HTERT RPE-1 (cell line): ENCODE measurements around the gene PRKN.

Source experiments
- in situ Hi-C: fragments of 300-500 bp; cut with MboI; formaldehyde crosslinking; loops from 4 replicates; pipeline ENCODE4 v1.14.3; 2020; ENCODE audit warnings: low sequenced_read_pairs

The PRKN gene

GRCh38 chr6:162621246-162621645 lies 106.3 kb downstream of the PRKN start:
- in situ Hi-C loops = no loop called here

- in situ Hi-C loops = no loop called here
Observed at GRCh38 chr6:162620073-162620472, 107.5 kb downstream of the PRKN start.

- in situ Hi-C loops = no loop called here
Observed at GRCh38 chr6:162618448-162619002, 109.0 kb downstream of the PRKN start.

DNA sequence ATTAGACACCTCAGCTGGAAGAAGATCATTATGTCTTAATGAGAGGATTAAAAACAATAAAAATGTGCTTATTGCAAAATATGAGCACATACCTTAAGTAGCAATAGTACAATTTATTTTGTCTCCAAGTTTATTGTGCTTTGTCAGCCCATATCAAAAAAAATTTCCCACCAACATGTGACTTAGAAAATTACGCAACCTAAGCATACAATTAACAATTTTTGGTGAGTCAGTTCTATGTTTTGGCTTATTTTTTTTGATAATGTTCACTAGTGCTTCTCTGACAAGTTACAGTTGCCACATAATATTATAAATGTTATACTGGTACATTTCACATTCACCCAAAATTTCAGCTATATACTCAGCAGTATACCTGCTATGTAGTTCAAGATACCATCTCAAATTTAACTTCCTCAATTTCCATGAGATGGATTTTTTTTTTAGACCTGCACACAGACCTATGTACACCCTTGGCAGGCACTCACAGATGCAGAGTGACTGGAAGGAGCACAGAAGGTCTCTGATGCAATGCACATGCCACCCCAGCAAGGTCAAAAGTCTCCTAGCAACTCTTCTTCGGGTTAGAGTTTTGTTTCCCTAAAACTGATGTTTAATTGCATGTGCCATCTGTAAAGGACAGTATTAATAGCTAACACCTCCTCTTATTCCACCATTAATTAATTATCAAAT lies 112.4 kb downstream of the PRKN start:
- in situ Hi-C loops = no loop called here

- in situ Hi-C loops = no loop called here
Observed at GRCh38 chr6:162613310-162613709, 114.3 kb downstream of the PRKN start.

GRCh38 chr6:162612613-162613012 lies 115.0 kb downstream of the PRKN start:
- in situ Hi-C loops = no loop called here

DNA sequence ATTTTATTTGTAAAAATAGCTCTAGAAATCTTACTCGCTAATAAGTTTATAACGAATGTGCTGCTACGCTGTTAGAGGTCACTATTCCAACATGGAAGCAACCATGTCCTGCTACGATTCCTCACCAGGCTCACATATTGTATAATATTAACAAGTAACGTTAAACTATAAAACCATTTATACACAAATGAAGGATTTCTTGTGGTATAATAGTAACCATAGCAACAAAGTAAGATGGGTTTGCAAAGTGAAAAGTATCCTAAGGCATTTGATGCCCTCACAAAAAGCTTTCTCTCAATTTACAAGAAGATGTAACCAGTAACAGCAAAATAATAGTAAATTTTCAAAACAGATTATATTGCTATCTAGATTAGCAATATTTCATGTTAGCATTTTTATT lies 117.2 kb downstream of the PRKN start:
- in situ Hi-C loops = no loop called here

- in situ Hi-C loops = no loop called here
Observed at GRCh38 chr6:162605881-162606280, 121.7 kb downstream of the PRKN start.

GRCh38 chr6:162603231-162604015 lies 124.1 kb downstream of the PRKN start:
- in situ Hi-C loops = no loop called here

GRCh38 chr6:162602759-162603158 lies 124.8 kb downstream of the PRKN start:
- in situ Hi-C loops = no loop called here

- in situ Hi-C loops = no loop called here
Observed at GRCh38 chr6:162596676-162597075, 130.9 kb downstream of the PRKN start.

DNA sequence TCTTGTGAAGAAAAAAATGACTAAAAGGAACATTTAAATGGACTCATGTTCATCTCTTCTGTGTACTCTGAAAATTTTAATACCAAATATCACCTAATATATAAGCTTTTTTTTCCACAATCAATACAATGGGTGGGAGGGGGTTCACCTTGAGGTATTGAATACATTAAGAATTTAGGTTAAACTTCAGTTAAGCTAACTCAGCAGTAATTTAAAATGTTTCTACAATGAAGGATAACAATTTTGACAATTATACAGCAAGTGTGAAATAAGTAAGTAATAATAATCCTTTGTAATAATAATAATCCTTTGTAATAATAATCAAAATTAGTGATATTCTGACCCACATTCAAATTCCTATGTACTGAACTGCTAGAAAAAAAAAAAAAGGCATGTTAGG lies 136.0 kb downstream of the PRKN start:
- in situ Hi-C loops = no loop called here

- in situ Hi-C loops = no loop called here
Observed at GRCh38 chr6:162581988-162582780, 145.4 kb downstream of the PRKN start.

DNA sequence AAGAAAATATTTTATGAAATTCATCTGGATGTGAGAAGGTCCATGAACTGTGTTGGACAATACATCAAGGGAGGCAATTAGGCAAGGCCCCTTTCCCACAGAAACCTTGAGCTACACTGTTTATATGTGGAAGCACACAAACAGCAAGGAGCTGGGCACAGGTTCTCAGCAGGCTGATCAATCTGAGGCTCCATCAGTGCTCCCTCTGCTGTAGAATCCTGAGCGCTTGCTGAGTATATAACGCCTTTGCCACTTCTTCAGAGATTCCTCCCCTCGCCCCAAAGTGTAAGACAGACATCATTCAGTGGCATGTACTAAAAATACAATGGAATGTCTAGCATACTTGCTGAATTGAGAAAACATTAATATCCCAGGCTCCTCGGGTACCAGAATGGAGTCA lies 146.9 kb downstream of the PRKN start:
- in situ Hi-C loops = no loop called here

DNA sequence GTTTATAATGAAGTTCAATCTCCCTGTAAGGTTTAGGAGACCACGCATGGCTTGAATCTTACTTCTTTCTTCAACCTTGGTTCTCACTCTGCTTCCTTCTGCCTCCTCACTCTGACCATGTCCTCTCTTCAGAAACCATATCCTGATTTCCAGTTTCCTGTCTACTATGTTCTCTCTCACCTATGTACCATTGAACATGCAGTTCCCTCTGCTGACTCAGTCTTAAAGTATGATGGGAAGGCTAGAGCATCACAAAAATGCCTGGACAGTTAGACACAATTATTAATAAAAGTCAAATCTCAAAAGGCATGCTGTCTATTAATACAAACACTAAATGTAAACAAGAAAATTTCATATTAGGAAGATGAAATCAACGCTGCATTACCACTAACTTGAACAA lies 151.6 kb downstream of the PRKN start:
- in situ Hi-C loops = no loop called here

DNA sequence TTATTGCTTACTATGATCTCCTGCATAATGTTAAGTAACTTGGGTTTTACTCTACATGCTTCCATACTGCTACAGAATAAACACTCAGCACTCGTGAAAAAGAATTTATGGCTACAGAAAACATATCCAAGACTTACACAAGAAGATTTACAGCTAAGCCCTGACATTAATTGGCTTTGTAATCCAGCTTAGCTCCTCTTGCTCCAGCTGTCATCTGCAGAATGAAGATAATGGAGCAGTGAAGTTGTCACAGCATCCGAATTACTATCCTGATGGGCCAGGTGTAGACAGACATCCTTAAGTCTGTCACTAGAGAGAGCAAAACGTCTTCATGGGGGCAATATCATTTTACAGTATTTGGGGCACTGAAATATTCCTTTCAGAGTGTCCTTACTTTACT lies 155.3 kb downstream of the PRKN start:
- in situ Hi-C loops = no loop called here

GRCh38 chr6:162568266-162568665 lies 159.3 kb downstream of the PRKN start:
- in situ Hi-C loops = no loop called here

- in situ Hi-C loops = no loop called here
Observed at GRCh38 chr6:162562041-162562440, 165.5 kb downstream of the PRKN start.

GRCh38 chr6:162560891-162561290 lies 166.7 kb downstream of the PRKN start:
- in situ Hi-C loops = no loop called here

DNA sequence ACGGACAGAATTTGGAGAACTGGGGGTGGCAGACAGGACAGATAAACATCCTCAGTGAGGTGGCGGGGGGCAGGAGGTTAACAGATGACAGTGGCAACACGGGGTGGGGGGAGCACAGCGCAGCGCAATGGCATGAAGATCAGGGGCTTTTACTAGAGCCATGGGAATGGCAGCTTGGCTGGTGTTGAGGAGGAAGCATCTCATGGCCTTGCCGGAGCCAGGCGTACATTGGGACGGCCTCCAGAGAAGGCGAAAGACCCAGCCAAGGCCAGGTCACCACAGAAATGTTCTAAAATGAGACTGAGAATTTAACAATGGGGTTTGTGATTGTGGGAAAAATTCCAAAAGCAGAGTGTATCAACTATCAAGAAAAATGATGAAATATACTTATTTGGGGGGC lies 173.0 kb downstream of the PRKN start:
- in situ Hi-C loops = no loop called here

DNA sequence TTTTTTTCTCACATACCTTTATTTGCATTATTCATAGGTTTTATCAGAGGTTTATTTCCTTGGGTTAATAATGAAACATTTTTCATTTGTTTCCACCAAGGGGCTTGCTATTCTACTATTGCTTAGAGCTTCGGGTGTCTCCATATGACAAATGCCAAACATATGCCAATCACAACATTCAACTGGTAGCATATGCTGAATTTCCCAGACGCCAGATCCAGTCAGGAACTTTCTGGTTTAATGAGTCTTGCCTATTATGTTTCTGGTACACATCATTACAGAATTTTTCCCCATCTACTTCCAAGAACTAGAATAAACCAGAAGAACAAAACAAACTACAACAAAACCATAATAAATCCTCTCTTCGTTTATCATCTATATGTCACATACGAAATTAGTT lies 180.7 kb downstream of the PRKN start:
- in situ Hi-C loops = no loop called here
